LoVo (cell line): ENCODE data around the gene ISCU.
"Not testable (repeated sequence)": the region's sequence is repeated elsewhere in the genome, so short reads cannot be mapped to it uniquely, and the experiment has no call there.

Experiments used
- DNase-seq: peaks from one replicate; pipeline ENCODE4 v3.0.0-alpha.2; 2016; ENCODE audit warnings: low spot score

Gene ISCU

DNA sequence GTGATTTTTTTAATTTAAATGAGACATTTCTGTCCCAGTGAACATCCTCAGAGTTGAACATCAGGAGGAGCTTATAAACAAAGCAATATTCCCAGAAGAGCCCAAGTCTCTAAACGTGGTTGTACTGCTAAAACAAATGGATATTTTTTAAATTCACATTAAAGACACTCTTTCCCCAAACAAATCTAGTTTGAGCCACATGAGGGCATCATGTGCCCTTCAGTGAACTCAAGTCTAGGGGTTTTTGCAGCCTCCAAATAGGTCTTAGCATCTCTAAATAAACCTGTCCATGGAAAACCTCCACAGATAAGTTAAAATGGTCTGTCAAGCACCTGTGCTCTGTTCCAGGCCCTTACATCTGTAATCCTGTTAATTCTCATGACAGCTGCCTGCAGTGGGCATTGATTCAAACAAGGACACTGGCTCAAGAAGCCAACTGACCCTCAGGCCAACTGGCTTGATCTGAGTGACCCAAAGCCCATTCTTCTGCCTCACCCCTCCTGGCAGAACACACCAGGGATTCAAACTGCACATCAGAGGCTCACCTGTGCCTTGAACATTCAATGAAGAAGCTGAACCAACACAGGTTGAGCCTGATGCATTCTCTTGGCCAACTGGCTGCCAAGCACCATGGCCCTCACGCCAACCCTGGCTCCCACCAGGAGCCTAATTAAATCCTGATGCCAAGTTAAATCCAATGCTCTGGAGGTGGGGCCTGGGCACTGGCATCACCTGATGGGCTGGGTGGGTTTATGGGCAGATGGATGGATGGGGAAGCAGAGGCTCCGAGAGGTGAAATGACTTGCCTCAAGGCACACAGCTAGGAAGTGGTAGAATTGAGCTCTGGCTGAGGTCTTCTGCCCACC, 8.6 kb downstream of the ISCU start:
- no peak for DNase-seq

DNA sequence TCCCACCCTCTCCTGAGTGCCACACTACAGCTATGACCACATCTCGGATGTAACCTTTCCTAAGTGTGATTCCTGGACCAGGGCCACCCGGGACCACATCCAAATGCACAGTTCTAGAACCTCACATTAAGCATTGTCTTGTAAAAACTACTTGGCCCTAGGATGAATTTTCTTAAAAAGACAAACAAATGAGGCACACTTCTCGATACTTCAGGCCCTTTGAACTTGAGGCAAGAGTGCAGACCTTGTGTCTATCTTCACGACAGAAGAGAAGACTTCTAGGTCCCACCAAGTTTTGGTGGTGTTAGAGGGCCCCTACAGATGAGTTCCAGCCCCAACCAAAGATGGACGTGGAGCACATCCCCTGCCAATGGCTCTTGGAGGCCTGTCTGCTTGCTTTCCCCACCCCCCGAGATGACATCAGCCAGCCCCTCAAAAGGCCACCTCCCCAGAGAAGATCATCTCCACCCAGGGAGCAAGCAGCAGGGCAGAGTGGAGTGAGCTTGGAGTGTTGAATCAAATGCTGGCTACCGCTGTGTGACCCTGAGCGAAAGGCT, 9.3 kb downstream of the ISCU start:
- no peak for DNase-seq

- no peak for DNase-seq
These were observed 9.9 kb downstream of the ISCU start for GRCh38 chr12:108572166-108572790.

- DNase-seq = no peak
These were observed 10.9 kb downstream of the ISCU start for GRCh38 chr12:108573317-108573716.

DNA sequence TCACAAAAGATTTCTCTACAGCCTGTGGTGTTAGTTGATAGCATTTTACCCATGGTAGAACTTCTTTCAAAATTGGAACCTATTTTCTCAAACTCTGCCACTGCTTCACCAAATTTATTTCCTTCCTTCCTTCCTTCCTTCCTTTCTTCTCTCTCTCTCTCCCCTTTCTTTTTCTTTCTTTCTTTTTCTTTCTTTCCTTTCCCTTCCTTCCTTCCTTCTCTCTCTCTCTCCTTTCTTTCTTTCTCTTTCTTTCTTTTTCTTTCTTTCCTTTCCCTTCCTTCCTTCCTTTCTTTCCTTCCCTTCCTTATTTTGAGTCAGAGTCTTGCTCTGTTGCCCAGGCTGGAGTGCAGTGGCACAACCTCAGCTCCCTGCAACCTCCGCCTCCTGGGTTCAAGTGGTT, 11.9 kb downstream of the ISCU start:
- DNase-seq = not testable (repeated sequence)

GRCh38 chr12:108575199-108575912, 13.0 kb downstream of the ISCU start:
- DNase-seq = no peak

- no peak for DNase-seq
These were observed 14.4 kb downstream of the ISCU start for GRCh38 chr12:108576660-108577234.

- DNase-seq = no peak
These were observed 15.1 kb downstream of the ISCU start for GRCh38 chr12:108577458-108577857.

DNA sequence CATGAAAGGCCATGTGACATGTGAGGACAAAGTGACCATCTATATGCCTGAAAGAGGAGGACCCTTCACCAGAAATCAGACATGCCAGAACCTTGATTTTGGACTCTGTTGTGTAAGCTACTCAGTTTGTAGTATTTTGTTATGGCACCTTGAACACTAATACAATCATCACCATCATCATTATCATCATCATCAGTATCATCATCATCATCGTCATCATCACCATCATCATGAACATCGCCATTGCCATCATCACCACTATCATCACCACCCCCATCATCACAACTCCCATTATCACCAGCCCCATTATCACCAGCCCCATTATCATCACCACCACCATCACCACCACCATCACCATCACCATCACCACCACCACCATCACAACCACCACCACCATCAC, 15.9 kb downstream of the ISCU start:
- DNase-seq = no peak

- no peak for DNase-seq
These were observed 16.4 kb downstream of the ISCU start for GRCh38 chr12:108578813-108579212.

GRCh38 chr12:108580531-108580930, 18.1 kb downstream of the ISCU start:
- no peak for DNase-seq

- no peak for DNase-seq
These were observed 19.2 kb downstream of the ISCU start for GRCh38 chr12:108581311-108582227.

GRCh38 chr12:108582509-108582908, 20.1 kb downstream of the ISCU start:
- DNase-seq = no peak

DNA sequence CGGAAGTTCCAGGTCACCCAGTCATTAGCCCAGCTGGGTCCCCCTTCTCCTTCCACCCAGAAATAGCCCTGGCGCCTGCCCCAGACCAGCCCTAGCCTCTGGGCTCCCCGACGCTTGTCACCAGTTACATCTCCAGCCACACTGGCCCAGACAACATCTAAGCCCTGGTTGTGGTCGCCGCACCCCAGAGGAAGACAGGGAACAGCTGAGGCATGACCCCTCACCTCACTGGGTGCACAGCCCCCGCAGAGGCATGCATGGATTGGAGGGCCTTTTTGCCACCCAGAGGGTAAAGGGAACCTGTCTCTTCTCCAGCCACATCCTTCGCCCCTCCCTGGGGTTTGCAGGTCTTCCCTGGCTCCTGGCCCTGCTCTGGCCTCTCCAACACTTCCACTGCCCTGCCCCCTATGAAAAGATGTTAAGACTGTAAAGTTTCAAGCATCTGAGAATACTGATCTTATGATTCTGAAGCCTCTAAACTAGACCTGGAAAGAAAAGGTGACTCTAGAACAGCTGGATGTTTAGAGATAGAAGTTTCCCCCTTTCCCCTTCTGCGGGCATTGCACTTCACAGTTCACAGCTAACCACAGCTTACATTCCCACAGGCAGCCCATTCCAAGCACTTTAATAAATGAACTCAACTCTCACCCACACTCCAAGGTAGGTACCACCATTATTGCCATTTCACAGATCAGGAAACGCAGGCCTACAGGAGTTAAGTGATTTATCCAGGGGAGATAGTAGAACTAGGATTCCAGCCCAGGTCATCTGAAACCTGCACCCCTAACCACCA, 20.8 kb downstream of the ISCU start:
- no peak for DNase-seq

- no peak for DNase-seq
These were observed 21.6 kb downstream of the ISCU start for GRCh38 chr12:108583991-108584390.

- no peak for DNase-seq
These were observed 22.2 kb downstream of the ISCU start for GRCh38 chr12:108584456-108585065.

DNA sequence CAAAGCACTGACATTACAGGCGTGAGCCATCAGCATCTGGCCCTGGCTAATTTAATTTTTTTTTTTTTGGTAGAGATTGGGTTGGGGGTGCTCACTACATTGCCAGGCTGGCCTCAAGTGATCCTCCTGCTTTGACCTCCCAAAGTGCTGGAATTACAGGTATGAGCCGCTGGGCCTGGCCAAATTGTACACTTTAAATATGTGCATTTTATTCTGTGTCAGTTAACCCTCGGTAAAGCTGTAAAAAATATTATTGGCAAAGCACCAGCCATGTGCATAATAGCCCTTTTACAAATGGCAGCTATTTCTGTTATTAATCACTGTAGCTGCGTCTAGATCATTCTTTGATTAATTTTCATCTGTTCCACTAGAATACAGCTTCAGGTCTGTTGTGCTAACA, 23.5 kb downstream of the ISCU start:
- DNase-seq = no peak

DNA sequence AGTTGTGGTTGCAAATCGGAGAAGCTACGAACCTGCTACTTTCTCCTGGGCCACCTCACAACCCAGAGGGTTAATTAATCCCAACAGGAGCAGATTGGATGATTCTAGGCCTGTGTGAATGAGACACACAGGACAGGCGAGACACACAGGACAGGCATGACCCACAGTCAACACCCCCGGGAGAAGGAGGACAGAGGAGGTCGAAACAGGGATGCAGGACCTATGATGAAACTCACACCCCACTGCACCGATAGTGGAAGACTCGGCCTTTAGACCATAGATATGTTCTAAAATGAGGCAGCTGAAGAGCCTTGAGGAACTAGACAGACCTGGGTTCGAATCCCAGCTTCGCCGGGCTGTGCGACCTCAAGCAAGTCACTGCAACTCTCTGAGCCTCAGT, 23.9 kb downstream of the ISCU start:
- no peak for DNase-seq

DNA sequence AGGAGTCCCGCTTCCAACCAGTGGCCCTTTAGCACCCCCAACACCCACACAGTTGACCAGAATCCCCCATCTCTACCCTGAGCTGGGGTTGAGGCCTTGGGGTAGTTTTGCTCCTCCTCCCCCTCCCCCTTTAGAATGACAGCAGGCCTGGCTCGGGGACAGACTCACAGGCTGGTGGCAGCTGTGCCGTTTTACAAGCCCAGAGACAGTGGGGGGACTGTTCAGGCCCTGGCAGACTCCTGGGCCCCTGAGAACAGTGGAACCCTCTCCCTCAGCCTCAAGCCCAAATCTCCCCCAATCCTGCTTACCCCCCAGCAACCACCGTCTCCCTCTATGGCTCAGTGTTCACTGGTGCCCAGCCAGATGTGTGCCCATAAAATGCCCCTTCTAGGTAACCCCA, 25.4 kb downstream of the ISCU start:
- no peak for DNase-seq
